Measurements from ENCODE around the gene GATAD2A. TPM values are rescaled to one million over a fixed set of nuclear protein-coding genes. Genes with fewer than 3 reads are reported as not detected.

The GATAD2A gene
- total and polyA plus RNA-seq, 4 donors: 14.2 to 44.1 (median 35.0) TPM

GRCh38 chr19:19420570-19421298, 15.3 kb downstream of the GATAD2A start:
- no peak overlapping the region for H3K4me3 ChIP-seq (ENCODE audit: low read depth, low read length)
- no peaks in the 10 kb centered on the region for H3K9me3 ChIP-seq (ENCODE audit: control insufficient read depth, insufficient read depth, low read length)
- no peaks in the 10 kb centered on the region for H3K27me3 ChIP-seq (ENCODE audit: control insufficient read depth, insufficient read depth, low read length)
- no peak overlapping the region for H3K27ac ChIP-seq (ENCODE audit: low read depth, low read length)
- WGBS (ENCODE audit: insufficient coverage): 88% methylated on average over 19 of the region's 21 CpGs
- peaks cover 17% of the 10 kb centered on the region for H3K4me1 ChIP-seq (ENCODE audit: control insufficient read depth, insufficient read depth, low read length)
- H3K36me3 ChIP-seq (ENCODE audit: control insufficient read depth, insufficient read depth, low read length): no peaks in the 10 kb centered on the region
- no peak for DNase-seq (ENCODE audit: low read depth in 4 of 6, low spot score in 6 of 6)

- H3K27me3 ChIP-seq (ENCODE audit: control insufficient read depth, insufficient read depth, low read length): no peaks in the 10 kb centered on the region
- no peak overlapping the region for H3K27ac ChIP-seq (ENCODE audit: low read depth, low read length)
- no peaks in the 10 kb centered on the region for H3K9me3 ChIP-seq (ENCODE audit: control insufficient read depth, insufficient read depth, low read length)
- 82% methylated on average over 4 of the region's 9 CpGs for WGBS (ENCODE audit: insufficient coverage)
- H3K4me3 ChIP-seq (ENCODE audit: low read depth, low read length): no peak overlapping the region
- H3K4me1 ChIP-seq (ENCODE audit: control insufficient read depth, insufficient read depth, low read length): peaks cover 19% of the 10 kb centered on the region
- no peak for DNase-seq (ENCODE audit: low read depth in 4 of 6, low spot score in 6 of 6)
- no peaks in the 10 kb centered on the region for H3K36me3 ChIP-seq (ENCODE audit: control insufficient read depth, insufficient read depth, low read length)
Measured at GRCh38 chr19:19421299-19421696, 15.8 kb downstream of the GATAD2A start.

GRCh38 chr19:19422156-19422555, 16.7 kb downstream of the GATAD2A start:
- Histone ChIP-seq H3K9me3 (ENCODE audit: control insufficient read depth, insufficient read depth, low read length) (no peaks in the 10 kb centered on the region), H3K27me3 (ENCODE audit: control insufficient read depth, insufficient read depth, low read length) (no peaks in the 10 kb centered on the region), H3K4me3 (ENCODE audit: low read depth, low read length) (no peak overlapping the region), H3K36me3 (ENCODE audit: control insufficient read depth, insufficient read depth, low read length) (no peaks in the 10 kb centered on the region), H3K4me1 (ENCODE audit: control insufficient read depth, insufficient read depth, low read length) (peaks cover 19% of the 10 kb centered on the region), H3K27ac (ENCODE audit: low read depth, low read length) (no peak overlapping the region)
- WGBS (ENCODE audit: insufficient coverage): 86% methylated on average over 4 of the region's 5 CpGs
- DNase-seq (ENCODE audit: low read depth in 4 of 6, low spot score in 6 of 6): no peak

- no peak for DNase-seq (ENCODE audit: low read depth in 4 of 6, low spot score in 6 of 6)
- H3K9me3 ChIP-seq (ENCODE audit: control insufficient read depth, insufficient read depth, low read length): no peaks in the 10 kb centered on the region
Measured at GRCh38 chr19:19423322-19423721, 17.8 kb downstream of the GATAD2A start.

GRCh38 chr19:19425170-19425875, 19.8 kb downstream of the GATAD2A start:
- peak in 1 of 6 donors; percentile 39 for DNase-seq (ENCODE audit: low read depth in 4 of 6, low spot score in 6 of 6)
- H3K27me3 ChIP-seq (ENCODE audit: control insufficient read depth, insufficient read depth, low read length): no peaks in the 10 kb centered on the region
- H3K4me1 ChIP-seq (ENCODE audit: control insufficient read depth, insufficient read depth, low read length): peaks cover 19% of the 10 kb centered on the region
- WGBS (ENCODE audit: insufficient coverage): 46% methylated on average over 3 of the region's 5 CpGs
- no peak overlapping the region for H3K27ac ChIP-seq (ENCODE audit: low read depth, low read length)
- H3K4me3 ChIP-seq (ENCODE audit: low read depth, low read length): no peak overlapping the region
- no peaks in the 10 kb centered on the region for H3K9me3 ChIP-seq (ENCODE audit: control insufficient read depth, insufficient read depth, low read length)
- H3K36me3 ChIP-seq (ENCODE audit: control insufficient read depth, insufficient read depth, low read length): peaks cover 12% of the 10 kb centered on the region

More at GRCh38 chr19:19423322-19423721, 17.8 kb downstream of the GATAD2A start:
- Histone ChIP-seq H3K4me3 (ENCODE audit: low read depth, low read length) (no peak overlapping the region), H3K36me3 (ENCODE audit: control insufficient read depth, insufficient read depth, low read length) (peaks cover 2% of the 10 kb centered on the region), H3K27ac (ENCODE audit: low read depth, low read length) (no peak overlapping the region), H3K27me3 (ENCODE audit: control insufficient read depth, insufficient read depth, low read length) (no peaks in the 10 kb centered on the region), H3K4me1 (ENCODE audit: control insufficient read depth, insufficient read depth, low read length) (peaks cover 19% of the 10 kb centered on the region)
- WGBS (ENCODE audit: insufficient coverage): 90% methylated on average over 5 of the region's 8 CpGs

- no peak overlapping the region for H3K4me3 ChIP-seq (ENCODE audit: low read depth, low read length)
- DNase-seq (ENCODE audit: low read depth in 4 of 6, low spot score in 6 of 6): no peak
- peaks cover 15% of the 10 kb centered on the region for H3K4me1 ChIP-seq (ENCODE audit: control insufficient read depth, insufficient read depth, low read length)
- peaks cover 12% of the 10 kb centered on the region for H3K36me3 ChIP-seq (ENCODE audit: control insufficient read depth, insufficient read depth, low read length)
- WGBS (ENCODE audit: insufficient coverage): no CpG with 5 or more reads among the region's 6 CpGs
- H3K27ac ChIP-seq (ENCODE audit: low read depth, low read length): no peak overlapping the region
- H3K27me3 ChIP-seq (ENCODE audit: control insufficient read depth, insufficient read depth, low read length): no peaks in the 10 kb centered on the region
- H3K9me3 ChIP-seq (ENCODE audit: control insufficient read depth, insufficient read depth, low read length): no peaks in the 10 kb centered on the region
Measured at GRCh38 chr19:19426216-19426615, 20.7 kb downstream of the GATAD2A start.

- DNase-seq (ENCODE audit: low read depth in 4 of 6, low spot score in 6 of 6): no peak
- Histone ChIP-seq H3K36me3 (ENCODE audit: control insufficient read depth, insufficient read depth, low read length) (peaks cover 12% of the 10 kb centered on the region), H3K9me3 (ENCODE audit: control insufficient read depth, insufficient read depth, low read length) (no peaks in the 10 kb centered on the region), H3K4me3 (ENCODE audit: low read depth, low read length) (no peak overlapping the region), H3K27ac (ENCODE audit: low read depth, low read length) (no peak overlapping the region), H3K27me3 (ENCODE audit: control insufficient read depth, insufficient read depth, low read length) (no peaks in the 10 kb centered on the region), H3K4me1 (ENCODE audit: control insufficient read depth, insufficient read depth, low read length) (peaks cover 12% of the 10 kb centered on the region)
- whole genome bisulfite sequencing (ENCODE audit: insufficient coverage): 95% methylated on average over 3 of the region's 4 CpGs
Measured at GRCh38 chr19:19426799-19427198, 21.3 kb downstream of the GATAD2A start.

- 64% methylated on average over 2 of the region's 3 CpGs for WGBS (ENCODE audit: insufficient coverage)
Measured at GRCh38 chr19:19427302-19427701, 21.8 kb downstream of the GATAD2A start.

GRCh38 chr19:19427944-19428343, 22.5 kb downstream of the GATAD2A start:
- WGBS (ENCODE audit: insufficient coverage): 92% methylated on average over 2 of the region's 5 CpGs
- no peak overlapping the region for H3K4me3 ChIP-seq (ENCODE audit: low read depth, low read length)

More at GRCh38 chr19:19427302-19427701, 21.8 kb downstream of the GATAD2A start:
- no peaks in the 10 kb centered on the region for H3K27me3 ChIP-seq (ENCODE audit: control insufficient read depth, insufficient read depth, low read length)
- no peak for DNase-seq (ENCODE audit: low read depth in 4 of 6, low spot score in 6 of 6)
- H3K4me3 ChIP-seq (ENCODE audit: low read depth, low read length): no peak overlapping the region
- H3K27ac ChIP-seq (ENCODE audit: low read depth, low read length): no peak overlapping the region
- peaks cover 12% of the 10 kb centered on the region for H3K36me3 ChIP-seq (ENCODE audit: control insufficient read depth, insufficient read depth, low read length)
- no peaks in the 10 kb centered on the region for H3K9me3 ChIP-seq (ENCODE audit: control insufficient read depth, insufficient read depth, low read length)
- peaks cover 12% of the 10 kb centered on the region for H3K4me1 ChIP-seq (ENCODE audit: control insufficient read depth, insufficient read depth, low read length)

GRCh38 chr19:19428746-19429145, 23.3 kb downstream of the GATAD2A start:
- H3K36me3 ChIP-seq (ENCODE audit: control insufficient read depth, insufficient read depth, low read length): peaks cover 12% of the 10 kb centered on the region
- DNase-seq (ENCODE audit: low read depth in 4 of 6, low spot score in 6 of 6): no peak
- H3K27me3 ChIP-seq (ENCODE audit: control insufficient read depth, insufficient read depth, low read length): no peaks in the 10 kb centered on the region
- H3K4me1 ChIP-seq (ENCODE audit: control insufficient read depth, insufficient read depth, low read length): peaks cover 8% of the 10 kb centered on the region
- no peak overlapping the region for H3K27ac ChIP-seq (ENCODE audit: low read depth, low read length)
- H3K9me3 ChIP-seq (ENCODE audit: control insufficient read depth, insufficient read depth, low read length): no peaks in the 10 kb centered on the region
- no peak overlapping the region for H3K4me3 ChIP-seq (ENCODE audit: low read depth, low read length)
- 94% methylated on average over 8 of the region's 10 CpGs for WGBS (ENCODE audit: insufficient coverage)

More at GRCh38 chr19:19427944-19428343, 22.5 kb downstream of the GATAD2A start:
- peaks cover 12% of the 10 kb centered on the region for H3K36me3 ChIP-seq (ENCODE audit: control insufficient read depth, insufficient read depth, low read length)
- H3K9me3 ChIP-seq (ENCODE audit: control insufficient read depth, insufficient read depth, low read length): no peaks in the 10 kb centered on the region
- no peaks in the 10 kb centered on the region for H3K27me3 ChIP-seq (ENCODE audit: control insufficient read depth, insufficient read depth, low read length)
- peaks cover 12% of the 10 kb centered on the region for H3K4me1 ChIP-seq (ENCODE audit: control insufficient read depth, insufficient read depth, low read length)
- no peak overlapping the region for H3K27ac ChIP-seq (ENCODE audit: low read depth, low read length)
- DNase-seq (ENCODE audit: low read depth in 4 of 6, low spot score in 6 of 6): no peak

Measured in spinal cord (tissue), 10 donors.